PC-9 (cell line): ENCODE data around the gene S100A4.
"Not testable (repeated sequence)": the region's sequence is repeated elsewhere in the genome, so short reads cannot be mapped to it uniquely, and the experiment has no call there.

Source experiments
- EZH2 ChIP-seq: fragments of 200-600 bp; sonication (generic); IDR thresholded peaks from 2 replicates; pipeline ENCODE4 v1.8.0; 2017; ENCODE audit warnings: antibody characterized with exemption, low read depth
- TF ChIP-seq, protein P1 (sequence below): fragments of 200-600 bp; sonication (generic); conservative IDR thresholded peaks from 2 replicates; pipeline ENCODE4 v1.6.1; 2017; ENCODE audit warnings: mixed run types, antibody characterized with exemption, mild to moderate bottlenecking, moderate library complexity

DNA sequence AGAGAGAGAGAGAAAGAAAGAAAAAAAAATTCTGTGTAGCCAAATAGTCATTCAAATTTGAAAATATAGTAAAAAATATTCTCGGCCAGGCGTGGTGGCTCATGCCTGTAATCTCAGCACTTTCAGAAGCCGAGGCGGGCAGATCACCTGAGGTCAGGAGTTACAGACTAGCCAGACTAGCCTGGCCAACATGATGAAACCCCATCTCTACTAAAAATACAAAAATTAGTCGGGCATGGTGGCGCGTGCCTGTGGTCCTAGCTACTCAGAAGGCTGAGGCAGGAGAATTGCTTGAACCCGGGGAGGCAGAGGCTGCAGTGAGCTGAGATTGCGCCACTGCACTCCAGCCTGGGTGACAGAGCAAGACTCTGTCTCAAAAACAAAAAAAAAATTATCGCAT, 42.4 kb upstream of the S100A4 start:
- TF ChIP-seq, protein P1, sequence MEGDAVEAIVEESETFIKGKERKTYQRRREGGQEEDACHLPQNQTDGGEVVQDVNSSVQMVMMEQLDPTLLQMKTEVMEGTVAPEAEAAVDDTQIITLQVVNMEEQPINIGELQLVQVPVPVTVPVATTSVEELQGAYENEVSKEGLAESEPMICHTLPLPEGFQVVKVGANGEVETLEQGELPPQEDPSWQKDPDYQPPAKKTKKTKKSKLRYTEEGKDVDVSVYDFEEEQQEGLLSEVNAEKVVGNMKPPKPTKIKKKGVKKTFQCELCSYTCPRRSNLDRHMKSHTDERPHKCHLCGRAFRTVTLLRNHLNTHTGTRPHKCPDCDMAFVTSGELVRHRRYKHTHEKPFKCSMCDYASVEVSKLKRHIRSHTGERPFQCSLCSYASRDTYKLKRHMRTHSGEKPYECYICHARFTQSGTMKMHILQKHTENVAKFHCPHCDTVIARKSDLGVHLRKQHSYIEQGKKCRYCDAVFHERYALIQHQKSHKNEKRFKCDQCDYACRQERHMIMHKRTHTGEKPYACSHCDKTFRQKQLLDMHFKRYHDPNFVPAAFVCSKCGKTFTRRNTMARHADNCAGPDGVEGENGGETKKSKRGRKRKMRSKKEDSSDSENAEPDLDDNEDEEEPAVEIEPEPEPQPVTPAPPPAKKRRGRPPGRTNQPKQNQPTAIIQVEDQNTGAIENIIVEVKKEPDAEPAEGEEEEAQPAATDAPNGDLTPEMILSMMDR: not testable (repeated sequence)
- TF ChIP-seq EZH2: not testable (repeated sequence)
